T47D (cell line): ENCODE measurements around the gene GSDME.
A peak's percentile ranks its signal among the peaks of the same experiment; 100 is the strongest.

ENCODE experiments used
- DNase-seq, 2 experiments: peaks; one replicate each; pipeline versions ENCODE4 v3.0.0 to v3.0.0-alpha.2; 2011 to 2012; ENCODE audit warnings: low read depth in 1 of 2, low spot score in 1 of 2
- JUND ChIP-seq: IDR thresholded peaks from 2 replicates; pipeline ENCODE4 v1.6.1; 2012; ENCODE audit warnings: low read depth
- in situ Hi-C: cut with HindIII; loops from 2 replicates; pipeline ENCODE4 v1.10.0; 2016; ENCODE audit warnings: low sequenced_read_pairs, low pct_unique_long_range_greater_than_20kb

Gene GSDME

GRCh38 chr7:24732646-24733413 lies 24.4 kb downstream of the GSDME start:
- in situ Hi-C loops, result no loop called here
- no peak for TF ChIP-seq JUND
- DNase-seq, result peak in 1 of 2 experiments; percentile 53

- no peak for DNase-seq
- no peak for TF ChIP-seq JUND
- in situ Hi-C loops, result no loop called here
Measured at GRCh38 chr7:24731313-24731712, 26.0 kb downstream of the GSDME start.

GRCh38 chr7:24730018-24730369 lies 27.3 kb downstream of the GSDME start:
- TF ChIP-seq JUND, result no peak
- in situ Hi-C loops, result no loop called here
- DNase-seq, result no peak

GRCh38 chr7:24729365-24730017 lies 27.8 kb downstream of the GSDME start:
- in situ Hi-C loops, result no loop called here
- TF ChIP-seq JUND, result no peak
- DNase-seq, result no peak

- in situ Hi-C loops, result no loop called here
- TF ChIP-seq JUND, result no peak
Measured at GRCh38 chr7:24728503-24729364, 28.5 kb downstream of the GSDME start.

GRCh38 chr7:24728121-24728500 lies 29.2 kb downstream of the GSDME start:
- in situ Hi-C loops, result no loop called here
- TF ChIP-seq JUND, result no peak

More at GRCh38 chr7:24728503-24729364, 28.5 kb downstream of the GSDME start:
- DNase-seq, result no peak

GRCh38 chr7:24727154-24728120 lies 29.8 kb downstream of the GSDME start:
- DNase-seq, result no peak
- in situ Hi-C loops, result no loop called here
- TF ChIP-seq JUND, result no peak

More at GRCh38 chr7:24728121-24728500, 29.2 kb downstream of the GSDME start:
- no peak for DNase-seq

- TF ChIP-seq JUND, result no peak
- DNase-seq, result no peak
- in situ Hi-C loops, result no loop called here
Measured at GRCh38 chr7:24725554-24726241, 31.6 kb downstream of the GSDME start.

- no peak for DNase-seq
- no peak for TF ChIP-seq JUND
- in situ Hi-C loops, result no loop called here
Measured at GRCh38 chr7:24724451-24725190, 32.6 kb downstream of the GSDME start.

- in situ Hi-C loops, result no loop called here
- no peak for TF ChIP-seq JUND
- DNase-seq, result no peak
Measured at GRCh38 chr7:24723178-24723530, 34.1 kb downstream of the GSDME start.
